Activated naive CD4-positive, alpha-beta T cell treated with anti-CD3 and anti-CD28 coated beads, Interleukin-2, amount 10 ng/mL, durations not matched to agents 7 days and 5 days (primary cell): ENCODE measurements around the gene SMCO2.

Experiments used
- CTCF ChIA-PET: fragments of 350-600 bp; sonication (Branson Sonifier 250); formaldehyde crosslinking; loops from one replicate; lab custom pipeline; 2021; ENCODE audit warnings: antibody characterized with exemption; lab: Charles Lee
- DNase-seq: peaks from one replicate; pipeline ENCODE4 v3.0.0-alpha.2; 2020
- H3K27ac Mint-ChIP-seq: one replicate; pipeline ENCODE4 v1.8.0; 2021; ENCODE audit warnings: mild to moderate bottlenecking, moderate library complexity, mixed read lengths
- H3K27me3 Mint-ChIP-seq: one replicate; pipeline ENCODE4 v1.8.0; 2021; ENCODE audit warnings: mild to moderate bottlenecking, mixed read lengths
- H3K36me3 Mint-ChIP-seq: one replicate; pipeline ENCODE4 v1.8.0; 2021; ENCODE audit warnings: mixed read lengths
- H3K4me1 Mint-ChIP-seq: one replicate; pipeline ENCODE4 v1.8.0; 2021; ENCODE audit warnings: mixed read lengths
- H3K4me3 Mint-ChIP-seq: one replicate; pipeline ENCODE4 v1.8.0; 2021; ENCODE audit warnings: mild to moderate bottlenecking, moderate library complexity, mixed read lengths
- H3K9me3 Mint-ChIP-seq: one replicate; pipeline ENCODE4 v1.8.0; 2021; ENCODE audit warnings: mixed read lengths

SMCO2 gene

DNA sequence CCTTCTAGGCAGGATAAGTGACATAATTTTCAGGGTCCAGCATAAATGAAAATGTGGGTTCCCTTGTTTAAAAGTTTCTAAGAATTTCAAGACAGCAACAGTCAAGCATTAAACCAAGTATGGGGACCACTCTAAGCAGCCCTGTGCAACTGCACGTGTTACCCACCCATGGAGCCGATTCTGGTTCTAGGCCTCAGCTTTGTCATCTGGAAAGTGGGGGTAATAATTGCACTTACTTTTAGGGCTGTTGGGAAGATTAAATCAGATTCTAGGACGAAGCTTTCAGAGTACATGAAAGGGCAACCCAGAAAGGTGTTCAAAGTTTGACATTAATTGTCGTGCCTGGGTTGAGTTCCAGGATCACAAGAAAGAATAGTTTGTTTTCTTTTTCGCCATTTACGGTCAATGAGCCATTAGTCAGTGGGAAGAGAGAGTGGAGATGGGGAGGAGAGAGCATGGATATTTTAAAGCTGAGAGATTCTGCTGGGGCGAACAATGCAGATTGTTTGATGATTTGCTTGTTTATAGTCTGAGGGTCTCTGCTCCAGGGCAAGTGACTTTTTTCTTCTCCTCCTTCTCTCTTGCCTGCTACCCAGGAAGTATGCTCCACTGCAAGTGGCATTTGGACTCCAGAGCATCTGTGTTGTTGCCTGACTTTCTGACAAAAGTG, 66.8 kb downstream of the SMCO2 start:
- Mint-ChIP-seq H3K9me3 (no peaks in the 10 kb centered on the region), H3K36me3 (no peaks in the 10 kb centered on the region), H3K4me1 (no peaks in the 10 kb centered on the region), H3K27ac (no peak overlapping the region), H3K4me3 (no peak overlapping the region), H3K27me3 (peaks cover 33% of the 10 kb centered on the region)
- CTCF ChIA-PET: no interaction called here
- no peak for DNase-seq

GRCh38 chr12:27515671-27516070, 69.1 kb downstream of the SMCO2 start:
- H3K36me3 Mint-ChIP-seq: no peaks in the 10 kb centered on the region
- no peak for DNase-seq
- CTCF ChIA-PET: no interaction called here
- H3K4me1 Mint-ChIP-seq: no peaks in the 10 kb centered on the region
- H3K27ac Mint-ChIP-seq: no peak overlapping the region
- H3K27me3 Mint-ChIP-seq: peaks cover 18% of the 10 kb centered on the region
- no peaks in the 10 kb centered on the region for H3K9me3 Mint-ChIP-seq
- no peak overlapping the region for H3K4me3 Mint-ChIP-seq

- Mint-ChIP-seq H3K27me3 (peaks cover 16% of the 10 kb centered on the region), H3K27ac (no peak overlapping the region), H3K4me1 (peaks cover 6% of the 10 kb centered on the region), H3K9me3 (no peaks in the 10 kb centered on the region), H3K36me3 (no peaks in the 10 kb centered on the region), H3K4me3 (no peak overlapping the region)
- CTCF ChIA-PET: no interaction called here
- DNase-seq: no peak
Observed at GRCh38 chr12:27516625-27517024, 70.1 kb downstream of the SMCO2 start.

DNA sequence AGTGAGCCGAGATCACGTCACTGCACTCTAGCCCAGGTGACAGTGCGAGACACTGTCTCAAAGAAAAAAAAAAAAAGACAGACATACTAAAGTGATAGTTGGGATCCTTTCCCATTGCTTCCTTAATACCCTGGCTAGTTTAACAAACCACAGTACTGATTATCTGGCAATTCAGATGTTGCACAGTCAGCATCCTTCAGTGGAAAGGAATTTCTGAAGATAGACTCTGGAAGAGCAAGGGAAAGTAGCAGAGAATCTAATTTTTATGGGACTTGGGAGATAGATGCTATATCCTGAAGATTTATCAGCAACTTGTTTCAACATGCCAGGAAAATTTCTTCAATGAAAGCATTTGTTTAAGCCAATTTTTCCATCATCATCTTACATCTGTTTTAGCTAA, 71.0 kb downstream of the SMCO2 start:
- no peak overlapping the region for H3K4me3 Mint-ChIP-seq
- no peak overlapping the region for H3K27ac Mint-ChIP-seq
- no peaks in the 10 kb centered on the region for H3K36me3 Mint-ChIP-seq
- peaks cover 16% of the 10 kb centered on the region for H3K27me3 Mint-ChIP-seq
- CTCF ChIA-PET: no interaction called here
- H3K4me1 Mint-ChIP-seq: peaks cover 13% of the 10 kb centered on the region
- no peaks in the 10 kb centered on the region for H3K9me3 Mint-ChIP-seq
- no peak for DNase-seq

DNA sequence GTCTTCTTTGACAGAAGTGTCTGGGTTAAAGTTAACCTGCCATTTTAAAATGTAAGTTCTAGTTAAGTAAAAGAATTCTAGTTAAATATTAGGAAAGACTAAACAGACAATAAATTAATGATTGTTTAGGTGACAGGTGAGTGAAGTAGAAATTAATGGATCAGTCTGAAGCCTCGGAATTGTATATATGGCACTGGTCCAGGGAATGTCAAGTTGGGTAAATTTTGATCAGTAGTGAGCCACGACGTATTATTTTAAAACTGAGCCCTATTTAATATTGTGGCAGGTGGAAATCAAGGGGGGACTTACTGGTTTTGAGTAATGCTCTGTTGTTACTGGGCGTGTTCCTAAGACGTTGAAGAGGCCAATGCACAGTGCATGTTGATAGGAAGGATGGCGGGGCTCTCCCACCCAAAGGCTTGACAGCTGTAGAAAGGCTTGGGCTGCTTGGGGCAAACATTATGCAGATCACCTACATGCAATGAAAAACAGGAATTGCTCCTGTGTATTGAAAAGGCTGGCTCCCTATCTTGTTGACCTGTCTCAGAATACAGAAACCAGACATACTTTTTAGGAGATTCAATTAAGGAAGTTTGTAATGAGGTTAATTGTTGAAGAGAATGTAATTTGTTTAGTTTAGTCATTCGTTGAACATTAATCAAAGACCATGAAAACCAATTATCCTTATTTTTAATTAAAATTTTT, 71.6 kb downstream of the SMCO2 start:
- Mint-ChIP-seq H3K36me3 (no peaks in the 10 kb centered on the region), H3K4me1 (peaks cover 17% of the 10 kb centered on the region), H3K27ac (no peak overlapping the region), H3K4me3 (no peak overlapping the region), H3K9me3 (no peaks in the 10 kb centered on the region), H3K27me3 (peaks cover 16% of the 10 kb centered on the region)
- CTCF ChIA-PET: no interaction called here
- DNase-seq: no peak

DNA sequence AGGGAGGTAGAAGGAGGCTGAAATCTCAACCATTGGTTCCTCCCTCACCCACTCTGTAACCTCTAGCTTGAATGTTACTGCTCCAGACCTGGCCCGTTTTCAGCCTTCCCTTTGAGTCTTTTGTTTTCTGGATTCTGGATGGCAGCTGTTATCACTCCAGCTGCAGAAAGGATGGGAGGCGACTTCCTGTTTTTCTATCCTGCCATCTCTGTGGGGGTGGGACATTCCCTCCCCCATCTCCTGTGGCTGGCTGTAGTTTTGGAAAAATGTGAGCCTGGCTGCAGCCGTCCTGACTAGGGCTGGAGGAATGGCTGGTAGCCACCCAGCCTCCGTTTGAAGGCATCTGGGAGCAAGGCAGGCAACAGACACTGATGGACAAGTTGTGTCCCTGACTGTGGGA, 74.5 kb downstream of the SMCO2 start:
- Mint-ChIP-seq H3K27ac (no peak overlapping the region), H3K36me3 (no peaks in the 10 kb centered on the region), H3K27me3 (peaks cover 28% of the 10 kb centered on the region), H3K4me1 (peaks cover 40% of the 10 kb centered on the region), H3K4me3 (no peak overlapping the region), H3K9me3 (no peaks in the 10 kb centered on the region)
- CTCF ChIA-PET: no interaction called here
- no peak for DNase-seq

- Mint-ChIP-seq H3K4me3 (no peak overlapping the region), H3K27me3 (peaks cover 28% of the 10 kb centered on the region), H3K4me1 (peaks cover 40% of the 10 kb centered on the region), H3K36me3 (no peaks in the 10 kb centered on the region), H3K27ac (no peak overlapping the region), H3K9me3 (no peaks in the 10 kb centered on the region)
- CTCF ChIA-PET: interaction anchor here (1.2 to 3.3 kb wide), 2 partner anchors 87 to 97 kb away, joined by 4 to 31 read pairs; no protein-coding TSS in a partner anchor
- DNase-seq: no peak
Observed at GRCh38 chr12:27521981-27522380, 75.4 kb downstream of the SMCO2 start.

DNA sequence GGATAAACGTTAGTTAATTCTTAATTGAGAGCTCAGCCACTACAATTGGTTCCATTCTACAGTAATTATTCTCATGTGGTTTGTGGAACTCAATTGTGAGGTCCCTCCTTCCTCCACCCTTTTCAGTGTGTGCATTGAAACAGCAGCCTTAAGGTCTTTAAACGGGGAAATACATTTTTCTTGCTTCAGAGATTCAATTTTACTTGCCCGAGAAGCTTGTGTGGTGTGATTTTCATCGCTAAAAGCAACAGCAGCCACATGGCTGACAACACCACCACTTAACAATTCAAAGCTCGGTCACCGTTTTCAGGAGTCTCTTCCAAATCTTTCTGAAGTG, 76.7 kb downstream of the SMCO2 start:
- CTCF ChIA-PET: interaction anchor here (1.0 to 3.3 kb wide), 7 partner anchors 14 to 130 kb away, joined by 3 to 31 read pairs (median 5); no protein-coding TSS in a partner anchor
- peak overlapping the region; percentile 94 for H3K4me3 Mint-ChIP-seq
- H3K27ac Mint-ChIP-seq: peak overlapping the region; percentile 90
- H3K36me3 Mint-ChIP-seq: no peaks in the 10 kb centered on the region
- H3K9me3 Mint-ChIP-seq: no peaks in the 10 kb centered on the region
- H3K27me3 Mint-ChIP-seq: peaks cover 32% of the 10 kb centered on the region
- peaks cover 40% of the 10 kb centered on the region for H3K4me1 Mint-ChIP-seq
- no peak for DNase-seq

DNA sequence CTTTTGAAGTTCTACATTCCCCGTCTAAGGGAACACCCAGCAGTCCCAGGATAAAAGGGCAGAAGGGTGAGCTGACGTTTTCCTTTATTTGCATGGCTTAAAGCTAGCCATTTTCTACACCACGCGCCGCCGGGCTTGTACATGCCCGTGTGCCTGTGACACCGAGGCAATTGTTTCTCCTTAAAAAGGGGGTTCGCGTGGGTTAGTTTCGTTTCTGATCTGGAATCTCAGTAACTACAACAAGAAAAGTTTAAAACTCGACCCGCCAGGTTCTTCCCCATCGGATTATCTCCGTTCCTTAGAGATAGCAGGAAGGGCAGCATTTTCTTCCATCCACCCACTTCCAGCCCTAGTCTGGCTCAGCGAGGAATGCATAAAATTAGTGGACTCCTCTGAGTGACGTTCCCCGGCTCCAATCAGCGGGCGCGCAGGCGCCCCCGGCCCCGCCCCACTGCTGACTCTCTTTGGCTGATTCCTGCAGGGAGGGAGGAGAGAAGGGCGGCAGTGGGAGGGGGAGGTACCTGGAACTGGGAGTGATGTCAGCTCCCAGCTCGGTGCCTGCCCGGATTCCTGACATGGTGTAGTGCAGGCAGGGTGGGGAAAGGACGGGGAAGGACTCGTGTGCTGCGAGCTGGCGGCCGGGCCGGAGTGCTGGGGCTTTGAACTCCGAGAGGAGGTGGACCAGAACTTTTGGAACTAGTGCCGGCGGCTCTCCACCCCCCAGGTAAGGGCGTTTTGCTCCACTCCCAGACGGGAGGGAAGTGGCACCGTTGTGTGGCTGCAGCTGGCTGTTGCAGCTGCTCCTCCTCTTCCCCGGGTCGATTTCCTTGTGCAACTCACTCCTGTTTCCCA, 77.3 kb downstream of the SMCO2 start, which contains the start of gene PPFIBP1:
TSS of gene PPFIBP1 (plus strand) at position 565 of the 852 bp plus-strand sequence. CDS start 109,191 bp downstream, outside the sequence.
- Mint-ChIP-seq H3K9me3 (no peaks in the 10 kb centered on the region), H3K27me3 (peaks cover 32% of the 10 kb centered on the region), H3K4me1 (peaks cover 40% of the 10 kb centered on the region), H3K36me3 (no peaks in the 10 kb centered on the region), H3K27ac (peak within 1 kb of the TSS; percentile 90), H3K4me3 (peak within 1 kb of the TSS; percentile 94)
- CTCF ChIA-PET: interaction anchor here (1.0 to 3.3 kb wide), 10 partner anchors 10 to 144 kb away, joined by 3 to 31 read pairs (median 4); no protein-coding TSS in a partner anchor
- peak; percentile 99 for DNase-seq

- CTCF ChIA-PET: interaction anchor here (0.9 to 3.3 kb wide), 7 partner anchors 9 to 145 kb away, joined by 3 to 31 read pairs (median 4); no protein-coding TSS in a partner anchor
- no peaks in the 10 kb centered on the region for H3K36me3 Mint-ChIP-seq
- peaks cover 40% of the 10 kb centered on the region for H3K4me1 Mint-ChIP-seq
- no peaks in the 10 kb centered on the region for H3K9me3 Mint-ChIP-seq
- no peak for DNase-seq
- no peak overlapping the region for H3K27ac Mint-ChIP-seq
- peaks cover 31% of the 10 kb centered on the region for H3K27me3 Mint-ChIP-seq
- H3K4me3 Mint-ChIP-seq: peak overlapping the region; percentile 94
Observed at GRCh38 chr12:27524494-27524835, 77.9 kb downstream of the SMCO2 start.

- no peak overlapping the region for H3K27ac Mint-ChIP-seq
- no peaks in the 10 kb centered on the region for H3K36me3 Mint-ChIP-seq
- CTCF ChIA-PET: interaction anchor here (0.9 to 3.3 kb wide), 7 partner anchors 8 to 145 kb away, joined by 3 to 31 read pairs (median 4); no protein-coding TSS in a partner anchor
- H3K4me1 Mint-ChIP-seq: peaks cover 40% of the 10 kb centered on the region
- DNase-seq: no peak
- H3K9me3 Mint-ChIP-seq: no peaks in the 10 kb centered on the region
- H3K27me3 Mint-ChIP-seq: peaks cover 27% of the 10 kb centered on the region
- H3K4me3 Mint-ChIP-seq: peak overlapping the region; percentile 94
Observed at GRCh38 chr12:27524839-27525753, 78.6 kb downstream of the SMCO2 start.

- Mint-ChIP-seq H3K27ac (no peak overlapping the region), H3K4me3 (no peak overlapping the region), H3K9me3 (no peaks in the 10 kb centered on the region), H3K36me3 (no peaks in the 10 kb centered on the region), H3K27me3 (peaks cover 24% of the 10 kb centered on the region), H3K4me1 (peaks cover 28% of the 10 kb centered on the region)
- DNase-seq: no peak
- CTCF ChIA-PET: interaction anchor here (1.2 kb wide), 1 partner anchor 158 kb away, joined by 3 read pairs; no protein-coding TSS in a partner anchor
Observed at GRCh38 chr12:27527512-27527911, 81.0 kb downstream of the SMCO2 start.

GRCh38 chr12:27528788-27529187, 82.3 kb downstream of the SMCO2 start:
- H3K4me1 Mint-ChIP-seq: peaks cover 21% of the 10 kb centered on the region
- no peaks in the 10 kb centered on the region for H3K9me3 Mint-ChIP-seq
- DNase-seq: no peak
- H3K4me3 Mint-ChIP-seq: no peak overlapping the region
- CTCF ChIA-PET: no interaction called here
- H3K36me3 Mint-ChIP-seq: no peaks in the 10 kb centered on the region
- H3K27me3 Mint-ChIP-seq: peaks cover 25% of the 10 kb centered on the region
- H3K27ac Mint-ChIP-seq: no peak overlapping the region
